Neural crest cell (in vitro differentiated cells): Measurements from ENCODE around the gene KCNK1. TPM values are rescaled to one million over a fixed set of nuclear protein-coding genes. Genes with fewer than 3 reads are reported as not detected.

ENCODE experiments used
- DNase-seq: peaks from one replicate; pipeline ENCODE4 v3.0.0; 2021; ENCODE audit warnings: low read depth, mixed read lengths, low spot score
- H3K27ac Mint-ChIP-seq: one replicate; pipeline ENCODE4 v1.8.0; 2021; ENCODE audit warnings: mild to moderate bottlenecking, mixed read lengths; ENCODE audit not compliant: unreplicated experiment
- H3K27me3 Mint-ChIP-seq: 2 replicates; pipeline ENCODE4 v1.8.0; 2021; ENCODE audit warnings: low read depth, mild to moderate bottlenecking, mixed read lengths
- H3K36me3 Mint-ChIP-seq: 2 replicates; pipeline ENCODE4 v1.8.0; 2021; ENCODE audit warnings: low read depth, mild to moderate bottlenecking, mixed read lengths
- H3K4me1 Mint-ChIP-seq: 2 replicates; pipeline ENCODE4 v1.8.0; 2021; ENCODE audit warnings: mixed read lengths
- H3K4me3 Mint-ChIP-seq: one replicate; pipeline ENCODE4 v1.8.0; 2021; ENCODE audit warnings: mild to moderate bottlenecking, mixed read lengths
- H3K9me3 Mint-ChIP-seq: 2 replicates; pipeline ENCODE4 v1.8.0; 2021; ENCODE audit warnings: mixed read lengths
- total RNA-seq: library from RNA; stranded (reverse); gene quantifications from 2 replicates; pipeline ENCODE4 v1.2.1, GENCODE V29; 2021
- TF ChIP-seq, protein P1 (sequence below): fragments of 200-600 bp; sonication (generic); conservative IDR thresholded peaks from 2 replicates; pipeline ENCODE4 v1.5.0; 2021; ENCODE audit warnings: antibody characterized with exemption, mild to moderate bottlenecking

The KCNK1 gene
- total RNA-seq, 1 donor from 2014 or later = 0.56 TPM

DNA sequence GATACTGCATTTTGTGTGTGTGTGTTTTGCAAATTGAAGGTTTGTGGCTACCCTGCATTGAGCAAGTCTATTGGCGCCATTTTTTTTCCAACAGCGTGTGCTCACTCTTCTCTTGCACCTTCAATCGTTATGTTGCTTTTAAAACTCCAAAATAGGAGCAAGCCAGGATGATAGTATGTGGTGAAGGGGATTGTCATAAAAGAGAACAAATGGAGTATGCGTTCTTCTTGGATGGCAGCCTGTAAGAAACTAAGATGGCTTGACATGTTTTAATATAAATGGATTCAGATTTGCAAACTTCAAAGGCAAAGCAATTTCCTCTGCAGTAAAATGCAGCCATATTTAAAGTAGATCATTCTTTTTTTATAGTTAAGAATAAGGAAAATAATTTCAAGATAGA is 43.2 kb upstream of the KCNK1 start:
- H3K4me1 Mint-ChIP-seq = no peaks in the 10 kb centered on the region
- no peak overlapping the region for H3K4me3 Mint-ChIP-seq
- H3K27me3 Mint-ChIP-seq = peaks cover 43% of the 10 kb centered on the region
- H3K9me3 Mint-ChIP-seq = peaks cover 4% of the 10 kb centered on the region
- no peaks in the 10 kb centered on the region for H3K36me3 Mint-ChIP-seq
- DNase-seq = no peak
- no peak overlapping the region for H3K27ac Mint-ChIP-seq
- TF ChIP-seq, protein P1, sequence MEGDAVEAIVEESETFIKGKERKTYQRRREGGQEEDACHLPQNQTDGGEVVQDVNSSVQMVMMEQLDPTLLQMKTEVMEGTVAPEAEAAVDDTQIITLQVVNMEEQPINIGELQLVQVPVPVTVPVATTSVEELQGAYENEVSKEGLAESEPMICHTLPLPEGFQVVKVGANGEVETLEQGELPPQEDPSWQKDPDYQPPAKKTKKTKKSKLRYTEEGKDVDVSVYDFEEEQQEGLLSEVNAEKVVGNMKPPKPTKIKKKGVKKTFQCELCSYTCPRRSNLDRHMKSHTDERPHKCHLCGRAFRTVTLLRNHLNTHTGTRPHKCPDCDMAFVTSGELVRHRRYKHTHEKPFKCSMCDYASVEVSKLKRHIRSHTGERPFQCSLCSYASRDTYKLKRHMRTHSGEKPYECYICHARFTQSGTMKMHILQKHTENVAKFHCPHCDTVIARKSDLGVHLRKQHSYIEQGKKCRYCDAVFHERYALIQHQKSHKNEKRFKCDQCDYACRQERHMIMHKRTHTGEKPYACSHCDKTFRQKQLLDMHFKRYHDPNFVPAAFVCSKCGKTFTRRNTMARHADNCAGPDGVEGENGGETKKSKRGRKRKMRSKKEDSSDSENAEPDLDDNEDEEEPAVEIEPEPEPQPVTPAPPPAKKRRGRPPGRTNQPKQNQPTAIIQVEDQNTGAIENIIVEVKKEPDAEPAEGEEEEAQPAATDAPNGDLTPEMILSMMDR = no peak

DNA sequence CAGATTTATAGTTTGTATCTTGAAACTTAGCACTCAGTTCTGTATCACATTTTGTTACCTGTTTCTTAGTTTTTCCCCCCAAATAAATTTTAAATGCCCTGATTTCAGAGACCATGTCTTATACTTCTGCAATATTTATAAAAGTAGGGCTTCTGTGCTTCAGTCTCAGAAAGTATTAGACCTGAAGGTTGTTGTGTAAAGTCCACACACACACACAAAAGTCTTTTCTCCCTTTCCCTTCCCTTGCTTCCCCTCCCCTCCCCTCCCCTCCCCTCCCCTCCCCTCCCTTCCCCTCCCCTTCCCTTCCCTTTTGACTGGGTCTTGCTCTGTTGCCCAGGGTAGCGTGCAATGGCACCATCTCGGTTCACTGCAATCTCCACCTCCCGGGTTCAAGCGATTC is 41.0 kb upstream of the KCNK1 start:
- Mint-ChIP-seq H3K27ac (no peak overlapping the region), H3K9me3 (no peaks in the 10 kb centered on the region), H3K4me3 (no peak overlapping the region), H3K36me3 (no peaks in the 10 kb centered on the region), H3K4me1 (no peaks in the 10 kb centered on the region), H3K27me3 (peaks cover 47% of the 10 kb centered on the region)
- TF ChIP-seq, protein P1 = no peak
- no peak for DNase-seq

DNA sequence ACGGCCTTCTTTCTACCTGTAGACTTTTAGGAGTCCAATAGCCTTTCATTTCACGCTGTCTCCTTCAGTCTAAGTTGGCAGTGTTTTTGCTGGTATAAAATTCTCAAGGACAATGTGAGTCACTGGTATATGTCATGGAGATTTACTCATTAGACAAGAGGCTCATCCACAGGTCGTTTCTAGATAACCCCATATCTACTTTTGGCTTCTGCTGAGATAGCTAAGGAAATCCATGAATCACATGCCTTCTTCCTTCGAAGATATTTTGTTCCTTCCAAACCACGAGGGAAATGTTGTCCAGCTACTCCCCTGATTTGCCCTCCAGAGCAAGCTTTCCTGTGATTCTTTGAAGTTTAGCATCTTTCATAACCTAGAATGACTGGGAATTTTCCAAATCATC is 38.5 kb upstream of the KCNK1 start:
- Mint-ChIP-seq H3K27ac (no peak overlapping the region), H3K9me3 (peaks cover 5% of the 10 kb centered on the region), H3K4me3 (no peak overlapping the region), H3K36me3 (no peaks in the 10 kb centered on the region), H3K4me1 (no peaks in the 10 kb centered on the region), H3K27me3 (peaks cover 38% of the 10 kb centered on the region)
- no peak for DNase-seq
- TF ChIP-seq, protein P1 = no peak

DNA sequence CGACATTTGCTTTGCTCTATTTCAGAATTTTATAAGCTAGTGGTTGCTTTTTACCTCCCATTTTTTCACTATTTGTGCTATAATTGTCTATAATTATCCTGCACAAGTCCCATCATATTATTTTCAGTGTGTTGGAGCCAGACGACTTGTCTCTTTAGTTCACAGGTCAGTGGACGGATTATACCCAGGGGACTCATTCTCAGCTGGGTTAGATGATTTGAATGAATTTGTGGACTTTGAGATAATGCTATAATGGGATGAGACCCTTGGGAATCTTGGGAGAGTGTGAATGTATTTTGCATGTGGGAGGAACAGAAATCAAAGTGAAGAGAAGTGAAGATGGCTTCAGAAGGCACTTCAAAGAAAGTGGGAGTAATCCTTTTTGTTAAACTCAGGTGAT is 31.5 kb upstream of the KCNK1 start:
- no peak for DNase-seq
- no peak overlapping the region for H3K4me3 Mint-ChIP-seq
- TF ChIP-seq, protein P1 = no peak
- peaks cover 16% of the 10 kb centered on the region for H3K27me3 Mint-ChIP-seq
- no peaks in the 10 kb centered on the region for H3K36me3 Mint-ChIP-seq
- H3K4me1 Mint-ChIP-seq = no peaks in the 10 kb centered on the region
- H3K9me3 Mint-ChIP-seq = peaks cover 9% of the 10 kb centered on the region
- no peak overlapping the region for H3K27ac Mint-ChIP-seq

DNA sequence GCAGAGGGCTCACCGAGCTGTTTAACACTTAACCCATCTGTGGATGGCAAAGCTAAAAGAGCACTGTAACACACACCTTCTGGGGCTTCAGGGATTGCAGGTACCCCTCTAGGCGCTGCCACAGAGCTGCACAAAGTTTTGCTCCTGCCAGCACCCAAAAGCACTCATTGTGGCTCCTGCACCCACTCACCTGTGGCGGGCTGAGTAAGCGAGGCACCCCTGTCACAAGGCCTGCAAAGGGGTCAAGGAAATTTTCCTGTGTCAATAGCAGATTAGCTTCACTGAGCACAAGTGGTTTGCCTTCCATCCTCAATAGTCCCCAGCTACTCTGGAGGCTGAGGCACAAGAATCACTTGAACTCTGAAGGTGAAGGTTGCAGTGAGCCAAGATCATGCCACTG is 29.5 kb upstream of the KCNK1 start:
- TF ChIP-seq, protein P1 = no peak
- H3K4me1 Mint-ChIP-seq = peaks cover 3% of the 10 kb centered on the region
- H3K36me3 Mint-ChIP-seq = no peaks in the 10 kb centered on the region
- H3K4me3 Mint-ChIP-seq = no peak overlapping the region
- no peak for DNase-seq
- H3K27me3 Mint-ChIP-seq = peaks cover 29% of the 10 kb centered on the region
- peaks cover 6% of the 10 kb centered on the region for H3K9me3 Mint-ChIP-seq
- no peak overlapping the region for H3K27ac Mint-ChIP-seq

DNA sequence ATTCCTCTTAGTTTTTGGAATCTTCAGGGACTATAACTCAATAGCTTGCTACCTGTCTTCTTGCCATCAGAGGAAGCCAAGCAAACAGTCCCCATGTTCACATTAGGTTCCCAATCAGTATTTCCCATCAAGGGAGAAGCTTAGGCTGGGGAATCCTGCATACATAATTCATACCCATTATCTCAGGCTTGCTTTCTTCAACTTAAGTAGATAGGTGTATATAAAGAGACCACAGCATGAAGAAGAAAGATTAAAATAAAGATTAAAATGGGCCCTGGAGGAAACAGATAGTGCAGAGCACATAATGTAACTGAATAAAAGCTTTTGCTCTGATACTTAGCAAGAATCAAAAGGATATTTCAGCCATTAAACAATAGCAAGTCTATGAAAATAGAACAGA is 29.0 kb upstream of the KCNK1 start:
- TF ChIP-seq, protein P1 = no peak

More for the DNA sequence above, 29.0 kb upstream of the KCNK1 start:
- no peak overlapping the region for H3K27ac Mint-ChIP-seq
- H3K4me3 Mint-ChIP-seq = no peak overlapping the region
- peaks cover 3% of the 10 kb centered on the region for H3K4me1 Mint-ChIP-seq
- DNase-seq = no peak
- no peaks in the 10 kb centered on the region for H3K36me3 Mint-ChIP-seq
- H3K9me3 Mint-ChIP-seq = peaks cover 3% of the 10 kb centered on the region
- peaks cover 32% of the 10 kb centered on the region for H3K27me3 Mint-ChIP-seq
